ENCODE data around the gene CSN1S1.

CSN1S1 gene

GRCh38 chr4:69994782-69995181 lies 63.9 kb downstream of the CSN1S1 start:
- no peak for DNase-seq

GRCh38 chr4:69995526-69996016 lies 64.7 kb downstream of the CSN1S1 start, which contains the start of gene STATH:
TSS of gene STATH (plus strand) at chr4:69995966. CDS start at chr4:69998438, 2,472 bp downstream.
- DNase-seq: no peak
